Measurements from ENCODE around the gene PRR15L. TPM values are rescaled to one million over a fixed set of nuclear protein-coding genes. Genes with fewer than 3 reads are reported as not detected.

PRR15L gene
- total and polyA plus RNA-seq, 2 experiments from 2014 or later, result not detected

- H3K4me2 ChIP-seq (ENCODE audit: unreplicated experiment), result no peak overlapping the region
- H3K9me2 ChIP-seq (ENCODE audit: insufficient read depth), result no peaks in the 10 kb centered on the region
- no peaks in the 10 kb centered on the region for H3K9me3 ChIP-seq (ENCODE audit: low read depth)
- 94 to 98% methylated on average over 2 of the region's 2 CpGs for WGBS, 2 experiments (ENCODE audit: low coverage in 1 of 2, low lambda C conversion rate in 2 of 2, missing lambda C conversion rate in 2 of 2)
- H3K79me2 ChIP-seq (ENCODE audit: insufficient read depth), result no peaks in the 10 kb centered on the region
- no peak for TF ChIP-seq EZH2phosphoT487 (IDR thresholded peaks at IDR 0.05; ENCODE audit: insufficient read depth, low read depth)
- no peak for TF ChIP-seq EZH2 (IDR thresholded peaks at IDR 0.05; ENCODE audit: insufficient read depth, poor library complexity, severe bottlenecking)
- no peak for DNase-seq
- in situ Hi-C loops (cut with MboI), result no loop called here
- no peaks in the 10 kb centered on the region for H3K4me1 ChIP-seq (ENCODE audit: insufficient read depth)
- no peak overlapping the region for H3K4me3 ChIP-seq
- no peak overlapping the region for H3K9ac ChIP-seq
- H4K20me1 ChIP-seq (ENCODE audit: insufficient read depth), result no peaks in the 10 kb centered on the region
- H2AFZ ChIP-seq, result no peak overlapping the region
- no peaks in the 10 kb centered on the region for H3K27me3 ChIP-seq (replicated peaks; ENCODE audit: insufficient read depth)
- no peak overlapping the region for H3K27ac ChIP-seq
- no peaks in the 10 kb centered on the region for H3F3A ChIP-seq (ENCODE audit: insufficient read depth)
- H3K36me3 ChIP-seq (ENCODE audit: low read depth), result no peaks in the 10 kb centered on the region
Observed at GRCh38 chr17:47918991-47919390, 38.7 kb downstream of the PRR15L start.

- DNase-seq, result no peak
- no peaks in the 10 kb centered on the region for H3F3A ChIP-seq (ENCODE audit: insufficient read depth)
- in situ Hi-C loops (cut with MboI), result no loop called here
- H3K27ac ChIP-seq, result no peak overlapping the region
- H4K20me1 ChIP-seq (ENCODE audit: insufficient read depth), result no peaks in the 10 kb centered on the region
- H3K4me1 ChIP-seq (ENCODE audit: insufficient read depth), result no peaks in the 10 kb centered on the region
- WGBS, 2 experiments (ENCODE audit: low coverage in 1 of 2, low lambda C conversion rate in 2 of 2, missing lambda C conversion rate in 2 of 2), result 95 to 97% methylated on average over 2 of the region's 2 CpGs
- no peaks in the 10 kb centered on the region for H3K27me3 ChIP-seq (replicated peaks; ENCODE audit: insufficient read depth)
- H2AFZ ChIP-seq, result no peak overlapping the region
- no peaks in the 10 kb centered on the region for H3K9me2 ChIP-seq (ENCODE audit: insufficient read depth)
- no peak overlapping the region for H3K4me3 ChIP-seq
- H3K36me3 ChIP-seq (ENCODE audit: low read depth), result no peaks in the 10 kb centered on the region
- TF ChIP-seq EZH2phosphoT487 (IDR thresholded peaks at IDR 0.05; ENCODE audit: insufficient read depth, low read depth) (no peak), EZH2 (IDR thresholded peaks at IDR 0.05; ENCODE audit: insufficient read depth, poor library complexity, severe bottlenecking) (no peak)
- no peaks in the 10 kb centered on the region for H3K79me2 ChIP-seq (ENCODE audit: insufficient read depth)
- H3K9me3 ChIP-seq (ENCODE audit: low read depth), result no peaks in the 10 kb centered on the region
- H3K4me2 ChIP-seq (ENCODE audit: unreplicated experiment), result no peak overlapping the region
- no peak overlapping the region for H3K9ac ChIP-seq
Observed at GRCh38 chr17:47918006-47918405, 39.7 kb downstream of the PRR15L start.

GRCh38 chr17:47917581-47917980 is 40.1 kb downstream of the PRR15L start:
- WGBS, 2 experiments (ENCODE audit: low coverage in 1 of 2, low lambda C conversion rate in 2 of 2, missing lambda C conversion rate in 2 of 2), result 98 to 100% methylated on average over 2 of the region's 2 CpGs
- H3K9ac ChIP-seq, result no peak overlapping the region
- no peak overlapping the region for H3K27ac ChIP-seq
- no peaks in the 10 kb centered on the region for H3K79me2 ChIP-seq (ENCODE audit: insufficient read depth)
- TF ChIP-seq EZH2 (IDR thresholded peaks at IDR 0.05; ENCODE audit: insufficient read depth, poor library complexity, severe bottlenecking), result no peak
- no peak for TF ChIP-seq EZH2phosphoT487 (IDR thresholded peaks at IDR 0.05; ENCODE audit: insufficient read depth, low read depth)
- H3K4me1 ChIP-seq (ENCODE audit: insufficient read depth), result no peaks in the 10 kb centered on the region
- H4K20me1 ChIP-seq (ENCODE audit: insufficient read depth), result no peaks in the 10 kb centered on the region
- H3K4me2 ChIP-seq (ENCODE audit: unreplicated experiment), result no peak overlapping the region
- no peaks in the 10 kb centered on the region for H3K9me2 ChIP-seq (ENCODE audit: insufficient read depth)
- in situ Hi-C loops (cut with MboI), result no loop called here
- H3K4me3 ChIP-seq, result no peak overlapping the region
- no peak overlapping the region for H2AFZ ChIP-seq
- H3F3A ChIP-seq (ENCODE audit: insufficient read depth), result no peaks in the 10 kb centered on the region
- H3K9me3 ChIP-seq (ENCODE audit: low read depth), result no peaks in the 10 kb centered on the region
- H3K27me3 ChIP-seq (replicated peaks; ENCODE audit: insufficient read depth), result no peaks in the 10 kb centered on the region
- DNase-seq, result no peak
- H3K36me3 ChIP-seq (ENCODE audit: low read depth), result no peaks in the 10 kb centered on the region

- no peak for DNase-seq
- H3K9me2 ChIP-seq (ENCODE audit: insufficient read depth), result no peaks in the 10 kb centered on the region
Observed at GRCh38 chr17:47916489-47917208, 41.0 kb downstream of the PRR15L start.

More at GRCh38 chr17:47916489-47917208, 41.0 kb downstream of the PRR15L start:
- Histone ChIP-seq H3K9me3 (ENCODE audit: low read depth) (no peaks in the 10 kb centered on the region), H3K9ac (no peak overlapping the region), H4K20me1 (ENCODE audit: insufficient read depth) (no peaks in the 10 kb centered on the region), H3K27ac (no peak overlapping the region), H3K4me3 (no peak overlapping the region), H3K79me2 (ENCODE audit: insufficient read depth) (no peaks in the 10 kb centered on the region), H3K36me3 (ENCODE audit: low read depth) (no peaks in the 10 kb centered on the region), H3F3A (ENCODE audit: insufficient read depth) (no peaks in the 10 kb centered on the region), H3K4me2 (ENCODE audit: unreplicated experiment) (no peak overlapping the region), H3K27me3 (replicated peaks; ENCODE audit: insufficient read depth) (no peaks in the 10 kb centered on the region), H2AFZ (no peak overlapping the region), H3K4me1 (ENCODE audit: insufficient read depth) (no peaks in the 10 kb centered on the region)
- TF ChIP-seq EZH2phosphoT487 (IDR thresholded peaks at IDR 0.05; ENCODE audit: insufficient read depth, low read depth) (no peak), EZH2 (IDR thresholded peaks at IDR 0.05; ENCODE audit: insufficient read depth, poor library complexity, severe bottlenecking) (no peak)
- in situ Hi-C loops (cut with MboI), result no loop called here
- 94 to 96% methylated on average over 18 to 19 of the region's 19 CpGs for WGBS, 2 experiments (ENCODE audit: low coverage in 1 of 2, low lambda C conversion rate in 2 of 2, missing lambda C conversion rate in 2 of 2)

Measured in GM23248 (cell line).